Karpas-422 (cell line): Measurements from ENCODE around the gene NUDT8. TPM values are rescaled to one million over a fixed set of nuclear protein-coding genes. Genes with fewer than 3 reads are reported as not detected.
"Not testable (repeated sequence)": the region's sequence is repeated elsewhere in the genome, so short reads cannot be mapped to it uniquely, and the experiment has no call there.

ENCODE experiments used
- DNase-seq: peaks from one replicate; pipeline ENCODE4 v3.0.0-alpha.2; 2015
- H2AFZ ChIP-seq: fragments of 200-600 bp; sonication (generic); 2 replicates; pipeline ENCODE4 v1.6.1; 2014; ENCODE audit warnings: antibody characterized with exemption, low read length, mixed read lengths
- H3K27ac ChIP-seq: fragments of 200-600 bp; sonication (generic); 2 replicates; pipeline ENCODE4 v1.5.1; 2014; ENCODE audit warnings: mild to moderate bottlenecking, low read length, moderate library complexity
- H3K27me3 ChIP-seq: fragments of 200-600 bp; sonication (generic); 2 replicates; pipeline ENCODE4 v1.6.1; 2014; ENCODE audit warnings: low read length, mixed read lengths
- H3K36me3 ChIP-seq: fragments of 200-600 bp; sonication (generic); 2 replicates; pipeline ENCODE4 v1.6.1; 2014; ENCODE audit warnings: low read length, mixed read lengths; ENCODE audit not compliant: insufficient read depth
- H3K4me1 ChIP-seq: fragments of 200-600 bp; sonication (generic); 2 replicates; pipeline ENCODE4 v1.6.1; 2014; ENCODE audit warnings: mild to moderate bottlenecking, low read length, mixed read lengths
- H3K4me2 ChIP-seq: fragments of 200-600 bp; sonication (generic); 2 replicates; pipeline ENCODE4 v1.6.1; 2014; ENCODE audit warnings: low read length, low read depth, mild to moderate bottlenecking; ENCODE audit not compliant: poor library complexity, severe bottlenecking
- H3K4me3 ChIP-seq: fragments of 200-600 bp; sonication (generic); 2 replicates; pipeline ENCODE4 v1.5.1; 2014; ENCODE audit warnings: mild to moderate bottlenecking, antibody characterized with exemption, low read length, mixed read lengths
- H3K79me2 ChIP-seq: fragments of 200-600 bp; sonication (generic); 2 replicates; pipeline ENCODE4 v1.6.1; 2014; ENCODE audit warnings: mild to moderate bottlenecking, low read length, mixed read lengths
- H3K9ac ChIP-seq: fragments of 200-600 bp; sonication (generic); 2 replicates; pipeline ENCODE4 v1.6.0; 2014; ENCODE audit warnings: low read length
- H3K9me2 ChIP-seq: fragments of 200-600 bp; sonication (generic), shearing (Covaris generic); replicated peaks from 2 replicates; pipeline ENCODE4 v1.6.0; 2014; ENCODE audit warnings: mild to moderate bottlenecking, low read length, moderate library complexity; ENCODE audit not compliant: insufficient read depth
- H3K9me3 ChIP-seq: fragments of 300-700, 200-600 bp; sonication (generic); 2 replicates; pipeline ENCODE4 v1.6.1; 2014; ENCODE audit warnings: low read length, mixed read lengths
- H4K20me1 ChIP-seq: fragments of 200-600 bp; sonication (generic); 2 replicates; pipeline ENCODE4 v1.6.1; 2014; ENCODE audit warnings: mild to moderate bottlenecking, antibody characterized with exemption, low read length, low read depth; ENCODE audit not compliant: insufficient read depth
- total RNA-seq: library from RNA; depleted of rRNA; stranded (reverse); fragments of >200 nt; shearing (Covaris generic); gene quantifications from 2 replicates; pipeline ENCODE4 v1.2.3, GENCODE V29; 2014; ENCODE audit warnings: low replicate concordance

Gene NUDT8
- total RNA-seq, 1 experiment from 2014 or later = 10.4 TPM

DNA sequence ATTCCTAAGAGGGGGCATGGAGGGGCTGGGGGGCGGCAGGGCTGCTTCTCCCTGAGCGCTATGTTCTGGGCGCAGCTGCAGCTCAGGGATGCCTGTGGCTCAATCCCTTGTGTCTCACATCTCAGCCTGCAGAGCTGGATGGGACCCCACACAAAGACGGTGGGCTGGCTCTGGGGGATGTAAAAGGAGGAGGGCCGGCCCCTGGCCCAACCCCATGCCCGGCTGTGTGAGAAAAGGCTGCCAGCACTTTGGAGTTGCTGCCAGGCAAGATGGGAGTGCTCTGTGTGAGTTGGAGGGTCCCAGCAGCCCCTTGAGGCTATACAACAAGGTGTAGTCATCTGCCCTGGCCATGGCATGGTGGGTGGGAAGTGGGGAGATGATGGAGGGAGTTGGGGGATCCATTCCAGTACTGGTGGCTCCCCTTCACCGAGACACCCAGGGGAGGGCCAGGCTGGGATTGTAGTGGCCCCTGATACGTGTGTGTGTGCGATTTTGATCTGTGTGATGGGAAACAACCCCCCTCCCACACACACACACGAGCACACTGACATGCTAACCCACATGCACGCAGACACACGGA, 11.1 kb upstream of the NUDT8 start:
- no peak for DNase-seq
- Histone ChIP-seq H3K36me3 (no peaks in the 10 kb centered on the region), H3K27ac (no peak overlapping the region), H3K9me2 (no peaks in the 10 kb centered on the region), H3K79me2 (no peaks in the 10 kb centered on the region), H3K9ac (no peak overlapping the region), H3K4me1 (peaks cover 8% of the 10 kb centered on the region), H2AFZ (no peak overlapping the region), H3K4me3 (no peak overlapping the region), H3K4me2 (no peak overlapping the region), H4K20me1 (no peaks in the 10 kb centered on the region), H3K9me3 (peaks cover 4% of the 10 kb centered on the region; the same call in 1 of the 2 replicates), H3K27me3 (no peaks in the 10 kb centered on the region; the same call in 1 of the 2 replicates)

DNA sequence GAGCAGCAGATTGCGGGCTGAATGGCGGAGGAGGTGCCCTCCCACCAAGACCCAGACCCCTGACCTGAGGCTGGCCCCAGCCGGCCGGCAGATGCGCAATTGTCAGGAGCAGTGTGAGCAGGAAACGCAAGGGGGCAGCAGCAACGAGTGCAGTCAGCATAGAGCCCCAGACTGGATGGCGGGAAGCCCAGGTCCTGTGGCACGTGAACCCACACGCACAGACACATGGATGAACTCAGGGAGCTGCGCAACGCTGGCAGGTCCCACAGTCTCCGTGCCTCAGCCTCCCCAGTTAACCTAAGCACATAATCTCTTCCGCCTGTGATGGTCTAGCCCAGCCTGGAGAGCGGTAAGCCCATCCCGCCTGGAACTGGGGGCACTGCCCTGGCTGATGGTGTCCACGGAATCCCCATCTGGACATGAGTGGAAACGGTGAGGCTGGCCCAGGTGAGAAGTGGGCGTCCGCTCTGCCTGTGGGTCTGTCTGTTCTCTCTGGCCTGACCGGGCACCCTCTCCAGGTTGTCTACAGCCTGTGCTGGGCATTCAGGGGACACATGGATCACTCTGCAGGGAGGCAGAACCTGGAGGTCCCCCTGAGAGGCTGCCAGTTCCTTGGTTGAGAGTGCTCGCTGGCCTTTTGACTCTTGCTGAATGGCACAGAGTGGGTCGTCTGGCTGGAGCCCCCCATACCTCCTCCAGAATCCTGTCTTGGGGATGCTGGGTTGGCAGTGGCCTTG, 10.5 kb upstream of the NUDT8 start:
- DNase-seq = peak; percentile 90
- Histone ChIP-seq H3K36me3 (no peaks in the 10 kb centered on the region), H3K9me2 (no peaks in the 10 kb centered on the region), H3K27me3 (no peaks in the 10 kb centered on the region; the same call in 1 of the 2 replicates), H3K9ac (no peak overlapping the region), H2AFZ (no peak overlapping the region), H3K4me1 (peaks cover 1% of the 10 kb centered on the region; the same call in 1 of the 2 replicates), H3K27ac (no peak overlapping the region), H3K79me2 (no peaks in the 10 kb centered on the region), H4K20me1 (no peaks in the 10 kb centered on the region), H3K9me3 (peaks cover 4% of the 10 kb centered on the region; the same call in 1 of the 2 replicates), H3K4me3 (no peak overlapping the region), H3K4me2 (no peak overlapping the region)

DNA sequence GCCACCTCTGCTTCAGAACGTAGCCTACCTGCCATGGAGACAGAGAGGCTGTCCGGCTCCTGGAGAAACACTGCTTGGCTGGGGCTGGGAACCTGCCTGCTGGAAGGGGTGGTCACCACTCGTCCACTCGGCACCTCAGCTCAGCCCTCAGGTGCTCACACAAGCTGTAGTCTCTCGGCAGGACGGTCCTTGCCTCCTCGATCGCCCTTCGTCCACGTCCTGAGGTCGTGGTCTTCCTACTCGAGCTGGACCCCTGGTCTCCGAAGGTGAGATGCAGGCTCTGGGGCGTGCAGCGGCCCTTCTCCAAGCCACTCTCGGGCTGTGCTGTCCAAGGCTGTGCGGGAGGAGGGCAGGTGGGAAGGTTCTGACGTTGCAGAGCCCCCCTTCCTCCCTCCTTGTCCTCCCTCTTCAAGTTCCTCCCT, 9.7 kb upstream of the NUDT8 start, which contains the start of gene TBX10:
TSS of gene TBX10 (minus strand) at position 326 of the 422 bp plus-strand sequence. CDS start at position 35, 291 bp downstream.
- no peak for DNase-seq
- Histone ChIP-seq H3K9me2 (no peaks in the 10 kb centered on the region), H3K36me3 (no peaks in the 10 kb centered on the region)

DNA sequence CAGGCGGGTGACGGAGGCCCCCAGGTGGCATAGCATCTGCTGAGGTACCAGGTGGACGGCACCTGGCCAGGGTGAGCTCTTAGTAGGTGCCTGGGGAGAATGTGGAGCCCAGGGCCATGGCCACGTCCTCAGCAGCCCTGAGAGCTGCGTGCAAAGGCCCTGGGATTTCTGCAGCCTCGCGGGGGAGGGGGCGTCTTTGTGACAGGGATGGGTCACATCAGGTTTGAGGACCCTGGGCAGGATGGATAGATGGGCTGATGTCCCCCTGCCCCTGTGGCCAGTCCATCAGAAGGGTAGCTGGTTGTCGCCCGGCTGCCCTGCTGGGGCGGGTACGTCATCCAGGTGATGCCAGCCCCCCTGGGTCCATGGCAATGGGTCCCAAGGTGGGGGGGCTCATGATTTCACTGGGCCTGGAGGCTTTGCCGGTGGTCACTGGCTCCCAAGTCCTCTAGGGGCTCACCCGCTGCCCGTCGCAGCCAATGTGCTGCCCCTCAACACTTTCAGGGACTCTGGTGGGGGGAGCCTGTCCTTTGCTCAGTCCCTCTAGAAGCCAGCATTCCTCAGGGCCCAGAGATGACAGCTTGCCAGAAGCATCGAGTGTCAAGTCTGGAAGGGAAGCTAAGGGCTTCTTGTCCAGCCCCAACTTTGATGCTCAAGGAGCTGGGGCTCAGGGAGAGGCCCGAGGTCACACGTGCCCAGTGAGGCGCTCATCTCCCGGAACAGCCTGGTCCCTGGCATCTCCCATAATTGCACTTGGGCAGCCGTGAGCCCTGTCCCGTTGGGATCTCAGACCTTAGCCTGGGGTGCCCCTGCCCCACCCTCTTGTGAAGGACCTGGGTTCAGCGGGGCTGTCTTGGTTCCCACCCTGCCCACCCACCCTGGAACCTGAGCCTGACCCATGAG, 9.0 kb upstream of the NUDT8 start:
- no peaks in the 10 kb centered on the region for H3K79me2 ChIP-seq
- no peaks in the 10 kb centered on the region for H3K9me2 ChIP-seq
- no peak overlapping the region for H3K9ac ChIP-seq
- no peak overlapping the region for H2AFZ ChIP-seq
- no peaks in the 10 kb centered on the region for H4K20me1 ChIP-seq
- H3K27ac ChIP-seq = no peak overlapping the region
- DNase-seq = no peak
- no peaks in the 10 kb centered on the region for H3K36me3 ChIP-seq
- no peaks in the 10 kb centered on the region for H3K4me1 ChIP-seq
- no peak overlapping the region for H3K4me2 ChIP-seq
- no peaks in the 10 kb centered on the region for H3K9me3 ChIP-seq
- no peak overlapping the region for H3K4me3 ChIP-seq
- H3K27me3 ChIP-seq = no peaks in the 10 kb centered on the region

More for the DNA sequence above, 9.7 kb upstream of the NUDT8 start, which contains the start of gene TBX10:
- Histone ChIP-seq H3K27me3 (no peaks in the 10 kb centered on the region; the same call in 1 of the 2 replicates), H3K27ac (no peak within 1 kb of the TSS), H3K4me3 (no peak within 1 kb of the TSS), H3K4me2 (no peak within 1 kb of the TSS), H3K4me1 (no peaks in the 10 kb centered on the region), H3K9me3 (peaks cover 4% of the 10 kb centered on the region; the same call in 1 of the 2 replicates), H4K20me1 (no peaks in the 10 kb centered on the region), H3K9ac (no peak within 1 kb of the TSS), H3K79me2 (no peaks in the 10 kb centered on the region), H2AFZ (no peak within 1 kb of the TSS)

DNA sequence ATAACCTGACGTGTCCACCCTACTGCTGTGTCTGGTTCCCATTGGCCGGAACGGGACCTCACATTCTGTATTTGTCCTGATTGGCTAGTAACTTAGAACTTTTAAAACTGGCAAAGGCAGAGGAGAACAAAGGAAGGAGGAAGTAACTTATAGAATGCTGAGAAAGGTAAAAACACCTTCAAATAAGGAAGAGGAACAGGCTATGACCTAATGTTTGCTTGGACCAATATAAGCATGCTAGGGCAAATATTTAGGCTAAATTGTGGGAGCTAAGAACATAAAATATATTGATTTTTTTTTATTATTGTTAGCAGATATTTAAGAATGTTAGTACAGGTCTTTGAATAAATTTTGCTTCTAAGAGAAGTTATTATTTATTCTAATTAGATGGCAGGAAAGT, 7.7 kb upstream of the NUDT8 start:
- H3K27ac ChIP-seq, H3K36me3 ChIP-seq, DNase-seq, H4K20me1 ChIP-seq, H3K79me2 ChIP-seq, H2AFZ ChIP-seq, H3K9ac ChIP-seq, H3K4me1 ChIP-seq, H3K27me3 ChIP-seq, H3K9me2 ChIP-seq, H3K4me2 ChIP-seq, H3K9me3 ChIP-seq, H3K4me3 ChIP-seq: not testable (repeated sequence)

DNA sequence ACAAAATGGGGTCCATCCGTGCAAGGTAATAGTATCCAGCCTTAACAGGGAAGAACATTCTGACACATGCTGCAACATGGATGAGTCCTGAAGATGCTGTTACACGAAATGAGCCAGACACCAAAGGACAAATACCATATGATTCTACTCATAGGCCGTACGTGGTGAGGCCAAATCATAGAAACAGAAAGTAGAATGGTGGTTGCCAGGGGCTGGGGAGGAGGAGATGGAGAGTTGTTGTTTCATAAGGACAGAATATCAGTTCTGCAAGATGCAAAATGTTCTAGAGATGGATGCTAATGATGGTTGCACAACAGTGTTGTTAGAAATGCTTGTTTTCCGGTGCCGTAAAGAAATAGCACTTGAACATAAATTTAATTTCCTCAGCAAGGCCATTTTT, 7.2 kb upstream of the NUDT8 start:
- Histone ChIP-seq H2AFZ (no peak overlapping the region), H3K9me2 (no peaks in the 10 kb centered on the region), H3K27me3 (no peaks in the 10 kb centered on the region), H4K20me1 (no peaks in the 10 kb centered on the region), H3K4me2 (no peak overlapping the region), H3K4me1 (no peaks in the 10 kb centered on the region), H3K79me2 (no peaks in the 10 kb centered on the region), H3K9ac (no peak overlapping the region), H3K4me3 (no peak overlapping the region), H3K36me3 (no peaks in the 10 kb centered on the region), H3K27ac (no peak overlapping the region), H3K9me3 (no peaks in the 10 kb centered on the region)
- no peak for DNase-seq

DNA sequence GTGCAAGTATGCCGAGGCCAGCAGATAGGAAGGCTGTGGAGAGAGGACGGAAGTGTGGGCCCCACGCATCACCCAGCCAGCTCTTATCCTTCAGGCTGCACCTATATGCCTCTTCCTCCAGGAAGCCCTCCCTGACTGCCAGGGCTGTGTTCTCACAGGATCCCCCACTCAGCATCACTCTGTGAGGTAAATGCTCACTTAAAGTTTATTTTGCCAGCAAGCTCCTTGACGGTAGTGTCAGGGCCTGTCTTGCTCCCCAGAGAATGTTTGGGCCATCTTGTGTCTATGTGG, 5.4 kb upstream of the NUDT8 start:
- H3K27ac ChIP-seq = no peak overlapping the region
- H3K36me3 ChIP-seq = no peaks in the 10 kb centered on the region
- no peaks in the 10 kb centered on the region for H3K79me2 ChIP-seq
- DNase-seq = no peak
- H3K4me3 ChIP-seq = no peak overlapping the region
- no peaks in the 10 kb centered on the region for H3K27me3 ChIP-seq
- H3K4me1 ChIP-seq = peaks cover 9% of the 10 kb centered on the region
- no peak overlapping the region for H3K4me2 ChIP-seq
- H3K9me3 ChIP-seq = no peaks in the 10 kb centered on the region
- no peaks in the 10 kb centered on the region for H4K20me1 ChIP-seq
- no peak overlapping the region for H3K9ac ChIP-seq
- H2AFZ ChIP-seq = no peak overlapping the region
- H3K9me2 ChIP-seq = no peaks in the 10 kb centered on the region
